K562 (cell line): ENCODE results near the gene CBX8. TPM values are rescaled to one million over a fixed set of nuclear protein-coding genes. Genes with fewer than 3 reads are reported as not detected.

ENCODE experiments used
- ATAC-seq: fragments of 200-7000 bp; cut with Tn5 transposase; 3 replicates; pipeline ENCODE4 v1.9.1; 2020; ENCODE audit warnings: moderate library complexity
- BruUV-seq: library from RNA; stranded (reverse); fragments of 400-500 nt; replicated peaks from 2 replicates; lab custom pipeline; 2021; lab: Mats Ljungman, UMichigan
- CTCF ChIA-PET: fragments of 300-600 bp; formaldehyde crosslinking; extraction: SDS; loops from one replicate; lab custom pipeline; 2021; ENCODE audit warnings: low intra/inter-chr PET ratio; lab: Yijun Ruan, JAX
- POLR2A ChIA-PET: fragments of 300-600, 350-650 bp; sonication (Branson Sonifier 250); formaldehyde crosslinking; extraction: SDS; loops from one replicate; lab custom pipeline; 2021; ENCODE audit warnings: antibody characterized with exemption, inconsistent platforms; lab: Yijun Ruan, JAX
- DNase-seq, 4 experiments: peaks; one replicate each; pipeline versions ENCODE4 v3.0.0 to v3.0.0-alpha.2; 2011 to 2018; ENCODE audit warnings: low spot score in 3 of 4, mixed read lengths in 3 of 4; ENCODE audit errors: extremely low read depth in 1 of 4
- FAIRE-seq: peaks from 2 replicates; lab custom pipeline; 2011; peaks lifted over from hg19 to GRCh38; lab: Jason Lieb, UNC
- H2AFZ ChIP-seq: 2 replicates; pipeline ENCODE4 v1.6.0; 2011; ENCODE audit warnings: low read depth, low read length, control low read depth, inconsistent platforms
- H3K27ac ChIP-seq: fragments of 200-600 bp; 3 replicates; pipeline ENCODE4 v1.8.0; 2011; ENCODE audit warnings: low read depth, mild to moderate bottlenecking, control low read depth, inconsistent platforms, low read length, moderate library complexity, mixed read lengths; ENCODE audit errors: extremely low read depth
- H3K27me3 ChIP-seq, 2 experiments: fragments of 300-600 bp in 1 of 2; 2 replicates in 1 of 2; 3 replicates in 1 of 2; pipeline versions ENCODE4 v1.6.0 to v1.8.0; 2011; ENCODE audit warnings: inconsistent platforms in 2 of 2, low read length in 2 of 2, mild to moderate bottlenecking in 1 of 2, mixed read lengths in 1 of 2, moderate library complexity in 1 of 2; ENCODE audit not compliant: control insufficient read depth in 2 of 2, insufficient read depth in 2 of 2
- H3K36me3 ChIP-seq: fragments of 300-600 bp; 3 replicates; pipeline ENCODE4 v1.8.0; 2011; ENCODE audit warnings: mild to moderate bottlenecking, low read length, inconsistent platforms; ENCODE audit not compliant: control insufficient read depth, insufficient read depth
- H3K4me1 ChIP-seq, 2 experiments: fragments of 200-600 bp in 1 of 2; replicated peaks in 1 of 2; 2 replicates in 1 of 2; 3 replicates in 1 of 2; pipeline versions ENCODE4 v1.5.1 to v1.8.0; 2011; ENCODE audit warnings: inconsistent platforms in 2 of 2, low read length in 2 of 2, mild to moderate bottlenecking in 1 of 2, mixed read lengths in 1 of 2, moderate library complexity in 1 of 2; ENCODE audit not compliant: control insufficient read depth in 2 of 2, insufficient read depth in 2 of 2
- H3K4me2 ChIP-seq: 2 replicates; pipeline ENCODE4 v1.6.1; 2011; ENCODE audit warnings: low read length, control low read depth, inconsistent platforms, mixed read lengths; ENCODE audit not compliant: insufficient read depth
- H3K4me3 ChIP-seq: fragments of 200-600 bp; sonication (generic), shearing (Covaris generic); 2 replicates; pipeline ENCODE4 v1.5.1; 2016; ENCODE audit warnings: control low read depth, inconsistent platforms
- H3K79me2 ChIP-seq: fragments of 200-600 bp; 3 replicates; pipeline ENCODE4 v1.8.0; 2011; ENCODE audit warnings: low read length, inconsistent platforms; ENCODE audit not compliant: control insufficient read depth, insufficient read depth
- H3K9ac ChIP-seq, 2 experiments: 2 replicates each; pipeline versions ENCODE4 v1.6.0 to v1.6.1; 2011; ENCODE audit warnings: low read depth in 2 of 2, low read length in 2 of 2, control low read depth in 1 of 2, inconsistent platforms in 1 of 2, mild to moderate bottlenecking in 1 of 2, mixed read lengths in 1 of 2; ENCODE audit not compliant: insufficient read depth in 1 of 2
- H3K9me1 ChIP-seq: one replicate; pipeline ENCODE4 v1.6.0; 2011; ENCODE audit warnings: inconsistent platforms, mild to moderate bottlenecking, low read length, moderate library complexity; ENCODE audit not compliant: control insufficient read depth, insufficient read depth
- H3K9me3 ChIP-seq: replicated peaks from 2 replicates; pipeline ENCODE4 v1.5.1; 2011; ENCODE audit warnings: low read depth, low read length, inconsistent platforms; ENCODE audit not compliant: control insufficient read depth, insufficient read depth
- H4K20me1 ChIP-seq: replicated peaks from 2 replicates; pipeline ENCODE4 v1.6.1; 2011; ENCODE audit warnings: low read length, inconsistent platforms, mixed read lengths; ENCODE audit not compliant: control insufficient read depth, insufficient read depth
- ARNT ChIP-seq, 2 experiments: fragments of 450-650 bp; IDR thresholded peaks; 2 replicates each; pipeline ENCODE4 v1.6.1; 2016; ENCODE audit warnings: mild to moderate bottlenecking in 1 of 2
- BCOR ChIP-seq: fragments of 450-650 bp; IDR thresholded peaks from 2 replicates; pipeline ENCODE4 v1.6.1; 2016
- E2F8 ChIP-seq: fragments of 450-650 bp; IDR thresholded peaks from 2 replicates; pipeline ENCODE4 v1.7.1; 2018; ENCODE audit warnings: mild to moderate bottlenecking, low read depth; ENCODE audit not compliant: partially characterized antibody
- MAFF ChIP-seq: IDR thresholded peaks from 2 replicates; pipeline ENCODE4 v1.6.1; 2012; ENCODE audit warnings: low read length, improper control_type of control experiment
- NFIX ChIP-seq: fragments of 250-450 bp; sonication (Bioruptor Pico); IDR thresholded peaks from 2 replicates; pipeline ENCODE4 v1.4.0; 2020; ENCODE audit warnings: low read depth, mild to moderate bottlenecking, moderate library complexity
- POLR2G ChIP-seq: fragments of 200-400 bp; formaldehyde crosslinking; IDR thresholded peaks from 2 replicates; pipeline ENCODE4 v1.6.1; 2017; ENCODE audit warnings: low read depth, mild to moderate bottlenecking, antibody characterized with exemption, low read length, moderate library complexity
- ZBTB40 ChIP-seq, 2 experiments: fragments of 450-650 bp in 1 of 2; sonication (generic) in 1 of 2; formaldehyde crosslinking in 1 of 2; IDR thresholded peaks; 2 replicates each; pipeline versions ENCODE4 v1.7.1 to v1.9.0; 2016 to 2022; ENCODE audit warnings: inconsistent platforms in 1 of 2, mild to moderate bottlenecking in 1 of 2, missing genetic modification reagents in 1 of 2
- ZNF76 ChIP-seq: fragments of 250-450 bp; sonication (Bioruptor Pico); IDR thresholded peaks from 2 replicates; pipeline ENCODE4 v1.4.0; 2020; ENCODE audit warnings: mild to moderate bottlenecking, moderate library complexity, borderline replicate concordance
- WGBS: fragments of 100-300 bp; shearing (Covaris generic); methylation state at CpG from one replicate; pipeline ENCODE4 v1.1.6; 2016; ENCODE audit warnings: low coverage, mixed read lengths; ENCODE audit not compliant: insufficient coverage; ENCODE audit errors: missing lambda C conversion rate; 5-methylcytosine and 5-hydroxymethylcytosine counted together
- in situ Hi-C: fragments of 300-500 bp; cut with MboI; formaldehyde crosslinking; loops from 4 replicates; pipeline ENCODE4 v1.15.0; 2018; ENCODE audit warnings: inconsistent platforms, mixed read lengths
- intact Hi-C: fragments of 100-400 bp; cut with micrococcal nuclease; formaldehyde crosslinking; loops from 2 replicates; pipeline ENCODE4 v1.14.2; 2022
- polyA plus RNA-seq, 8 experiments: library from polyadenylated mRNA; depleted of rRNA in 4 of 8; stranded (reverse) in 5 of 8; unstranded in 3 of 8; fragments of >200 nt; fragmentation: Nextera tagmentation in 2 of 8; fragmentation: Illumina TruSeq in 1 of 8; extraction: Ambion mirVana in 2 of 8; extraction: Trizol in 1 of 8; gene quantifications; 2 replicates each; pipeline versions ENCODE4 v1.2.1 to v1.2.3, GENCODE V29; 2011 to 2014; ENCODE audit warnings: inconsistent platforms in 1 of 8, missing spikeins in 1 of 8
- total RNA-seq, 7 experiments: library from RNA; depleted of rRNA in 6 of 7; stranded (reverse); fragments of >200 nt in 6 of 7; fragmentation: Illumina TruSeq in 2 of 7; extraction: Trizol in 2 of 7; gene quantifications; 2 replicates each; pipeline versions ENCODE4 v1.2.1 to v1.2.3, GENCODE V29; 2011 to 2021; ENCODE audit warnings: low replicate concordance in 1 of 7

The CBX8 gene
- total and polyA plus RNA-seq, 9 of the 15 experiments (the other 6 are each of a cell fraction or from before 2014, with no cell fraction given): 0.08 to 11.9 (median 2.6) TPM

- no peaks in the 10 kb centered on the region for H3K9me3 ChIP-seq
- no TSS peak for BruUV-seq
- H3K9me1 ChIP-seq: no peaks in the 10 kb centered on the region
- H3K4me2 ChIP-seq: no peak overlapping the region
- H3K79me2 ChIP-seq: no peaks in the 10 kb centered on the region
- CTCF ChIA-PET: interaction anchor here (0.6 kb wide), 1 partner anchor 139 kb away, joined by 3 read pairs; no protein-coding TSS in a partner anchor
- WGBS: 82% methylated on average over 12 of the region's 17 CpGs
- H3K27me3 ChIP-seq: no peaks in the 10 kb centered on the region
- no peaks in the 10 kb centered on the region for H4K20me1 ChIP-seq
- H2AFZ ChIP-seq: no peak overlapping the region
- H3K36me3 ChIP-seq: peaks cover 50% of the 10 kb centered on the region
- H3K4me1 ChIP-seq: peaks cover 3 to 35% of the 10 kb centered on the region in 2 experiments; a peak in 2 of 5 replicates
- peak overlapping the region in 1 of 2 experiments; percentile 75; a peak in 2 of 4 replicates for H3K9ac ChIP-seq
- ATAC-seq (no peak), DNase-seq (no peak), FAIRE-seq (no peak)
- intact Hi-C loops: loop anchor here (5.0 kb wide), 1 partner anchor 38 kb away; no protein-coding TSS in a partner anchor
- no peak overlapping the region for H3K4me3 ChIP-seq
- no peak overlapping the region for H3K27ac ChIP-seq
- POLR2A ChIA-PET: interaction anchor here (0.8 to 2.1 kb wide), 3 partner anchors 10 to 20 kb away, joined by 3 to 6 read pairs (median 5); partner anchors contain the start of gene CBX8
- in situ Hi-C loops: no loop called here
- TF ChIP-seq ZNF76 (no peak), MAFF (no peak), BCOR (no peak), ARNT (IDR thresholded peaks at IDR 0.05) (no peak), ZBTB40 (IDR thresholded peaks at IDR 0.05) (no peak), ZBTB40 (CRISPR knock-in tag; IDR thresholded peaks at IDR 0.05) (no peak), POLR2G (peak; percentile 35; the same call in 1 of the 2 replicates), E2F8 (no peak), NFIX (CRISPR knock-in tag) (no peak)
Observed at GRCh38 chr17:79785017-79785899, 11.6 kb downstream of the CBX8 start.
